Endothelial cell of umbilical vein (primary cell): ENCODE data around the gene MC1R.

Experiments
- CTCF ChIP-seq, 2 donors: IDR thresholded peaks; 1 replicate in 1 of 2; 2 replicates in 1 of 2; pipeline ENCODE4 v1.5.1; 2011; ENCODE audit warnings: low read length in 2 of 2, mild to moderate bottlenecking in 2 of 2, moderate library complexity in 2 of 2, control low read depth in 1 of 2, inconsistent platforms in 1 of 2, low read depth in 1 of 2; ENCODE audit not compliant: insufficient read depth in 1 of 2; ENCODE audit errors: extremely low read depth in 1 of 2
- EZH2 ChIP-seq: IDR thresholded peaks from 2 replicates; pipeline ENCODE4 v1.6.1; 2012; ENCODE audit warnings: borderline replicate concordance, low read depth, mild to moderate bottlenecking, moderate library complexity, low read length, inconsistent platforms; ENCODE audit not compliant: severe bottlenecking
- FOS ChIP-seq: IDR thresholded peaks from 2 replicates; pipeline ENCODE4 v1.6.1; 2011; ENCODE audit warnings: mild to moderate bottlenecking, low read length, moderate library complexity, borderline replicate concordance; ENCODE audit not compliant: insufficient read depth
- MAX ChIP-seq: IDR thresholded peaks from 2 replicates; pipeline ENCODE4 v1.6.1; 2011; ENCODE audit not compliant: insufficient read depth, insufficient read length
- POLR2A ChIP-seq: IDR thresholded peaks from 2 replicates; pipeline ENCODE4 v1.6.1; 2012; ENCODE audit warnings: low read depth, mild to moderate bottlenecking, control low read depth, low read length
- POLR2AphosphoS5 ChIP-seq: IDR thresholded peaks from 2 replicates; pipeline ENCODE4 v1.6.1; 2012; ENCODE audit warnings: low read depth, mild to moderate bottlenecking, control low read depth, low read length, moderate library complexity; ENCODE audit not compliant: insufficient read depth

DNA sequence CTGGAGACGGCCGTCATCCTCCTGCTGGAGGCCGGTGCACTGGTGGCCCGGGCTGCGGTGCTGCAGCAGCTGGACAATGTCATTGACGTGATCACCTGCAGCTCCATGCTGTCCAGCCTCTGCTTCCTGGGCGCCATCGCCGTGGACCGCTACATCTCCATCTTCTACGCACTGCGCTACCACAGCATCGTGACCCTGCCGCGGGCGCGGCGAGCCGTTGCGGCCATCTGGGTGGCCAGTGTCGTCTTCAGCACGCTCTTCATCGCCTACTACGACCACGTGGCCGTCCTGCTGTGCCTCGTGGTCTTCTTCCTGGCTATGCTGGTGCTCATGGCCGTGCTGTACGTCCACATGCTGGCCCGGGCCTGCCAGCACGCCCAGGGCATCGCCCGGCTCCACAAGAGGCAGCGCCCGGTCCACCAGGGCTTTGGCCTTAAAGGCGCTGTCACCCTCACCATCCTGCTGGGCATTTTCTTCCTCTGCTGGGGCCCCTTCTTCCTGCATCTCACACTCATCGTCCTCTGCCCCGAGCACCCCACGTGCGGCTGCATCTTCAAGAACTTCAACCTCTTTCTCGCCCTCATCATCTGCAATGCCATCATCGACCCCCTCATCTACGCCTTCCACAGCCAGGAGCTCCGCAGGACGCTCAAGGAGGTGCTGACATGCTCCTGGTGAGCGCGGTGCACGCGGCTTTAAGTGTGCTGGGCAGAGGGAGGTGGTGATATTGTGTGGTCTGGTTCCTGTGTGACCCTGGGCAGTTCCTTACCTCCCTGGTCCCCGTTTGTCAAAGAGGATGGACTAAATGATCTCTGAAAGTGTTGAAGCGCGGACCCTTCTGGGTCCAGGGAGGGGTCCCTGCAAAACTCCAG, 1.1 kb downstream of the MC1R start:
- no peak for TF ChIP-seq MAX
- no peak for TF ChIP-seq EZH2
- no peak for TF ChIP-seq CTCF (IDR thresholded peaks at IDR 0.05; ENCODE audit: extremely low read depth in 1 of 2, insufficient read depth in 1 of 2, low read depth in 1 of 2, low read length in 2 of 2)
- no peak for TF ChIP-seq POLR2A
- no peak for TF ChIP-seq POLR2AphosphoS5
- no peak for TF ChIP-seq FOS
